Neural cell (in vitro differentiated cells): ENCODE measurements around the gene NR1I3.

Experiments
- CTCF ChIP-seq: fragments of 450-650 bp; IDR thresholded peaks from 2 replicates; pipeline ENCODE4 v1.5.1; 2014; ENCODE audit warnings: antibody characterized with exemption, mild to moderate bottlenecking, moderate library complexity; ENCODE audit not compliant: poor library complexity, severe bottlenecking
- EP300 ChIP-seq: fragments of 450-650 bp; conservative IDR thresholded peaks from 2 replicates; pipeline ENCODE4 v1.6.1; 2014; ENCODE audit warnings: antibody characterized with exemption, mild to moderate bottlenecking, moderate library complexity; ENCODE audit not compliant: poor library complexity, severe bottlenecking
- EZH2 ChIP-seq: fragments of 200-600, 300-800 bp; shearing (Covaris generic), sonication (generic); IDR thresholded peaks from 2 replicates; pipeline ENCODE4 v1.6.1; 2014; ENCODE audit warnings: antibody characterized with exemption, low read length, borderline replicate concordance, mild to moderate bottlenecking; ENCODE audit not compliant: insufficient read depth, poor library complexity, severe bottlenecking
- POLR2AphosphoS5 ChIP-seq: IDR thresholded peaks from 2 replicates; pipeline ENCODE4 v1.6.1; 2012
- SMC3 ChIP-seq: fragments of 450-650 bp; conservative IDR thresholded peaks from 2 replicates; pipeline ENCODE4 v1.6.1; 2014; ENCODE audit warnings: antibody characterized with exemption, mild to moderate bottlenecking, moderate library complexity; ENCODE audit not compliant: poor library complexity
- TAF1 ChIP-seq: IDR thresholded peaks from 2 replicates; pipeline ENCODE4 v1.6.1; 2012; ENCODE audit warnings: low read depth

- no peak for TF ChIP-seq CTCF
- TF ChIP-seq POLR2AphosphoS5: no peak
- no peak for TF ChIP-seq EZH2
- no peak for TF ChIP-seq EP300
- no peak for TF ChIP-seq TAF1
- TF ChIP-seq SMC3: no peak
Observed at GRCh38 chr1:161200992-161201835, 36.8 kb downstream of the NR1I3 start.
